Upper lobe of left lung (tissue), 4 donors: ENCODE data around the gene SIGLEC5.

Experiments used
- CTCF ChIP-seq, 6 experiments: fragments of 450-650 bp in 4 of 6; fragments of 200-600 bp in 2 of 6; sonication (generic) in 2 of 6; IDR thresholded peaks; one replicate each; pipeline ENCODE4 v1.5.1; 2016 to 2019; ENCODE audit warnings: antibody characterized with exemption in 6 of 6
- POLR2A ChIP-seq, 4 donors: fragments of 450-650 bp; IDR thresholded peaks; one replicate each; pipeline ENCODE4 v1.5.1; 2016 to 2017; ENCODE audit warnings: antibody characterized with exemption in 4 of 4, mild to moderate bottlenecking in 2 of 4

- no peak for TF ChIP-seq POLR2A (IDR thresholded peaks at IDR 0.05)
- TF ChIP-seq CTCF (IDR thresholded peaks at IDR 0.05), result no peak
Observed at GRCh38 chr19:51627491-51628138, 2.6 kb downstream of the SIGLEC5 start.
